Measurements from ENCODE around the gene ZNF112.
"Not testable (repeated sequence)": the region's sequence is repeated elsewhere in the genome, so short reads cannot be mapped to it uniquely, and the experiment has no call there.

ZNF112 gene

DNA sequence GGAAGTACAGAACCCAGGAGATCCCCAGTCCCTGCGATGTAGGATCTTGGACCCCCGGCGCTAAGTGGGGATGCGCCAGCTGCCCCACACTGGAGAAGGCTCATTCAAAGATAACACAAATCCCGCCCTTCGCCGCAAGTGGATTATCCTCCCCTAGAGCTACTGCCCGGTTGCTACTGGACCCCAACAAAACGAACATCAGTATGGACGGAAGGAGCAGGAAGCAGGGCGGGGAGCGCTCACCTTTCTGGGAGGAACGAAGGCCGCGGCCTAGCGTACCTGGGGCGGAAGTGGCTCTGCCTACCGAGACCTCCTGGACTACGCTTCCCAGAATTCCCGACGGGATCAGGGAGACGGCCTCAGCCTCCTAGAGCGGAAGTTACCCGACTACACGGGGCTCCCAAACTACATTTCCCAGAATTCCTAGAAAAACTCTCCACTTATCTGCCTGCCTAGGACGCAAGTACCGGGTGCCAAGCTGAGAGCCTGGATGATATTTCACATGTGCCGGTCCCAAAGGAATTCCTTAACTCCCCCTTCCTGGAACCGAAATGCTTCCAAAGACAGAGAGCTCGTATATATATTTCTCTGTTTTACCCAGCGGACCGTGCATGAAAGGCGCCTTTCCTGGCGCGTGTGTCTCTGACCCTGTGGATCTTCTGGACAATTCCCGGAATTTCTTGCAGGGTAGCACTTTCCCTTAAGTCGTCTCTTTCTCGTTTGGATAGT, at the start of gene ZNF112:
ZNF112 (minus strand) TSS at position 298 of the 729 bp plus-strand sequence. CDS start 16,141 bp downstream, outside the sequence.
- TF ChIP-seq, protein P1, sequence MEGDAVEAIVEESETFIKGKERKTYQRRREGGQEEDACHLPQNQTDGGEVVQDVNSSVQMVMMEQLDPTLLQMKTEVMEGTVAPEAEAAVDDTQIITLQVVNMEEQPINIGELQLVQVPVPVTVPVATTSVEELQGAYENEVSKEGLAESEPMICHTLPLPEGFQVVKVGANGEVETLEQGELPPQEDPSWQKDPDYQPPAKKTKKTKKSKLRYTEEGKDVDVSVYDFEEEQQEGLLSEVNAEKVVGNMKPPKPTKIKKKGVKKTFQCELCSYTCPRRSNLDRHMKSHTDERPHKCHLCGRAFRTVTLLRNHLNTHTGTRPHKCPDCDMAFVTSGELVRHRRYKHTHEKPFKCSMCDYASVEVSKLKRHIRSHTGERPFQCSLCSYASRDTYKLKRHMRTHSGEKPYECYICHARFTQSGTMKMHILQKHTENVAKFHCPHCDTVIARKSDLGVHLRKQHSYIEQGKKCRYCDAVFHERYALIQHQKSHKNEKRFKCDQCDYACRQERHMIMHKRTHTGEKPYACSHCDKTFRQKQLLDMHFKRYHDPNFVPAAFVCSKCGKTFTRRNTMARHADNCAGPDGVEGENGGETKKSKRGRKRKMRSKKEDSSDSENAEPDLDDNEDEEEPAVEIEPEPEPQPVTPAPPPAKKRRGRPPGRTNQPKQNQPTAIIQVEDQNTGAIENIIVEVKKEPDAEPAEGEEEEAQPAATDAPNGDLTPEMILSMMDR (IDR thresholded peaks at IDR 0.05; ENCODE audit: low read depth, low read length, missing control alignments) = no peak
- no peak for DNase-seq (ENCODE audit: low read depth)
- no peak within 1 kb of the TSS for H3K4me3 ChIP-seq (ENCODE audit: low read depth, low read length)

DNA sequence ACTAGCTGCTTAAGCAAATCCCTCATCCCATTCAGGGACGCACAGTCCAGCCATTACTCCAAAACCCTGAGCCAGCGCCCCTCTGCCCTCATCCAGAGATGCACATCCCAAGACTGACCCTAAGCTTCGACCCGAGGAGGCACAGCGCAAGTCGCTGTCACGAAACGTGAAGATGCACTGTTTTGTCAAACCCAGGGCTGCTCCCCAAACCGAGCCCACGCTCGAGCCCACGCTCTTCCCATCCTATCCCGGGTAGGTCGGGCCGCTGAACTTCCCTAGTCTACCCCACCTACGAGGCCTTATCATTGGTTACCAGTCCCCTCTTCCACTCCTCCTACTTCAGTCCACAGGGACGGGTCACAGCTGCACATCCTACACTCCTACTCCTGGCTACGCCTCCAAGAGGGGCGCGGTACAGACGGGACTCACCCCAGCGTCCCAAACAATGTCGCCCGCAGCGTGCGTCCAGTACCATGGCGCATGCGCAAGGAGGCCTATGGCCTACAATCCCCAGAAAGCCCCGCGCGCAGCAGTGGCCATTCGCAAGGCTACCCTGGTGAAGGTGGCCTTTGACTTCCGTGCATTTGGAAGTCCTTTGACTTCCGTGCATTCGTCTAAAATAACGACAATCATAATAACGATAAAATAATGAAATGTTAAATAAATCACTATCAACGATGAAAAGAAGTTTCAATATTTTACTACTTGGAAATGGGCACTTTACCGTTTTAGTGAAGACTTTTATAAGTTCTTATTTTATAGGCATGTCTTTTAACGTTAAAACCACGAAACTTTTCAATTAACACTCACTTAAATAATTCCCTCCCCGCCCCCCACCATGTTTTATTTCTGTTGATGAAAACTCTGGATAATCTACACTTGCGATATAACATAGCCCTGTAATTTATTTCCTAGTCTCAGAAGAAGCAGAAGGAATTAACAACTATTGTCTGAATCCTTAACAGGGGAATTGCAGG, 44.9 kb upstream of the ZNF112 start, which contains the start of gene ZNF285:
ZNF285 (minus strand) TSS at position 470 of the 977 bp plus-strand sequence. CDS start 4,395 bp downstream, outside the sequence.
- DNase-seq (ENCODE audit: low read depth) = no peak
- H3K4me3 ChIP-seq (ENCODE audit: low read depth, low read length) = no peak within 1 kb of the TSS
- TF ChIP-seq, protein P1 (IDR thresholded peaks at IDR 0.05; ENCODE audit: low read depth, low read length, missing control alignments) = no peak

DNA sequence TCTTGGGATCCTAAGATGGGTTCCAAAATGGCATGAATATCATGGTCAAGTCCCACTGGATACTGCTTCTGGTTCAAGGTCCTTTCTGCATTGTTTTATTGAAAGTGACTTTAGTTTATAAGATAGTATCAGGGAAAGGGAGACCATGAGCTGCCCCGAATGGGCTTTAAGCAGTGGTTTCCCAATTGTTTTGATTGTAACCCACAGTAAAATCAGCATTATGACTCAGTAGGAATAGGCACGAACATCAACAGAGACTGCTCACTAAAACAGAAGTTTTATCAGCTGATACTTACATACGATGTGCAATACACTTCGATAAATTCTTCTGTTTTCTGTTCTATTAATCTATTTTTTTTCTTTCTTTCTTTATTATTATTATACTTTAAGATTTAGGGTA, 32.8 kb upstream of the ZNF112 start:
- not testable (repeated sequence) for DNase-seq (ENCODE audit: low read depth); H3K4me3 ChIP-seq (ENCODE audit: low read depth, low read length)

DNA sequence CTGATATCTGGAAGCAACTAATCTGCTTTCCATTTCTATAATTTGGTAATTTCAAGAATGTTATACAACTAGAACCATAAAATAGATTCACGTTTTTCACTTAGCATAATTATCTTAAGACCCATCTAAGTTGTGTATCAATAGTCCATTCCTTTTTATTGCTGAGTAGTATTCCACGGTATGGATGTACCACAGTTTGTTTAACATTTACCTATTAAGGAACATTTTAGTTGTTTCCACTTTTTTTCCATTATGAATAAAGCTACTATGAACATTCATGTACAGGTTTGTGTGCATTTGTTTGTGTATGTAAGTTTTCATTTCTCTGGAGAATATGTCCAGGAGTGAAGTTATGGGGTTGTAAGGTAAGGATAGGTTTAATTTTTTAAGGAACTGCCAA, 18.3 kb upstream of the ZNF112 start:
- TF ChIP-seq, protein P1 (IDR thresholded peaks at IDR 0.05; ENCODE audit: low read depth, low read length, missing control alignments) = no peak
- H3K4me3 ChIP-seq (ENCODE audit: low read depth, low read length) = no peak overlapping the region
- no peak for DNase-seq (ENCODE audit: low read depth)

DNA sequence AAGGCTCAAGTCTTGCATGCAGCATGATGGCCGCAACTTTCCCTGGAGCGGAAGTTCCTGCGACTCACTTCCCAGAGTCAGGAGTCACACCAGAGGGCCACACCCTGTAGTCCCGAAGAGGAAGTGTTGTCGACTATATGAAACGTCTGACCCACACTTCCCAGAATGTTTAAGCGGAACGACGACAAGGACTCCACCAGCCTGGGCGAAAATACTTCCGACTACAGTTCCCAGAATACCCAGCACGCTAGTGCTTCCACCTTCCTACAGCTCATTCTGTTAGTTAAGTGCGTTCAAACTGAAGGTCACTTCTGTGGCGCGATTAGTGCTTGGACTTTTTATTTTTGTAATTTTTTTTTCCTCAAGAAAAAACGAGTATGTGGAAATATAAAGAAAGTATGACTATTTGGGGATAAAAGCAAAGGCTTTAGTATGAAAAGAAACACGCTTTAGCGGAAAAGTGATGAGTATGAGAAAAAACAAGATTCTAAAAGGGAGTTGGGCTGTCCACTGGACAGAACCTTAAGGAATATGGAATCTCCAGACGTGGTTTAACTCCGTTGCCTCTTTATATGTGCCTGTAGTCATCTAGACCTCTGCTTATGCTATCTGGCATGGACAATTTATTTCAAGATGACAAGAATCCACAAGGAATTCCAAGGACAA, 15.5 kb upstream of the ZNF112 start:
- no peak overlapping the region for H3K4me3 ChIP-seq (ENCODE audit: low read depth, low read length)
- DNase-seq (ENCODE audit: low read depth) = no peak
- TF ChIP-seq, protein P1 (IDR thresholded peaks at IDR 0.05; ENCODE audit: low read depth, low read length, missing control alignments) = no peak

DNA sequence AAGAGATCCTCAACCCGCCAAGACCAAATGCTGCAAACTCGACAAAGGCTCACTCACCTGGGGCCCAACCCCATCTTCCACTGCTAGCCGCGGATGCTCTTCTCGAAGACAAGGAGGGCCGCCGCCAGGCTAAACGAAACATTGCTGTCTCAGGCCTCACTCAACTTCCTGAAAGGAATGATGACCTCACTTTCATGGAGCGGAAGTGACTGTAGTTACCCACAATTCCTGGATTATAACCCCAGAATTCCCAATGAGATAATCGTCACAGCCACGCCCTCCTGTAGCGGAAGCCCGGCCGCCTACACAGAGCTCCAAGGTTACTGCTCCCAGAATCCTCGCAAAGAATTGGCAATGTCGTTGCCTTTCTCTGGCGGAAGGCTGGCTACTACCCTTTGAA, 10.5 kb upstream of the ZNF112 start:
- no peak overlapping the region for H3K4me3 ChIP-seq (ENCODE audit: low read depth, low read length)
- TF ChIP-seq, protein P1 (IDR thresholded peaks at IDR 0.05; ENCODE audit: low read depth, low read length, missing control alignments) = no peak
- DNase-seq (ENCODE audit: low read depth) = no peak

DNA sequence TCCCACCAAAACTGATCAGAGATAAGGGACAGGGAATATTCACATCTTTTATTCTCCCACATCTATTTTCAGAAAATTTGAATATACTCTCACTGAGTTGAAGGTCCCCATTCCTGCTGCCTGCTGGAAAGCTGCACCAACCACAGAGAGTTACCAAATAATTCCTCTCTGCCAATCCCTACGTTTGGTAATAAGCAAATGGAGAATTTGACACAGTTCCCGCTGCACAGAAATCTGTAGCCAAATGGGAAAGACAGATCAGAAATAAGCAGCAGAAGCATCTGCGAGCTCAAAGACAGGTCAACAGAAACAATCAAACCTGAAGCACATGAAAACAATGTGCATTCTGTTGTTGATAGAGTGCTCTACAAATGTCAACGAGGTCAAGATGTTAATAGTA, 9.9 kb downstream of the ZNF112 start:
- TF ChIP-seq, protein P1 (IDR thresholded peaks at IDR 0.05; ENCODE audit: low read depth, low read length, missing control alignments) = no peak
- no peak overlapping the region for H3K4me3 ChIP-seq (ENCODE audit: low read depth, low read length)
- no peak for DNase-seq (ENCODE audit: low read depth)

All from GM12864 (cell line).